Occipital lobe (tissue), 2 donors: ENCODE results near the gene ABHD2. TPM values are rescaled to one million over a fixed set of nuclear protein-coding genes. Genes with fewer than 3 reads are reported as not detected.
A peak's percentile ranks its signal among the peaks of the same experiment; 100 is the strongest.

Experiments used
- DNase-seq: peaks from one replicate; lab custom pipeline; 2025; lab: John Stamatoyannopoulos, UW
- total RNA-seq: library from RNA; depleted of rRNA; stranded (reverse); fragments of >200 nt; gene quantifications from one replicate; pipeline ENCODE4 v1.2.3, GENCODE V29; 2014

The ABHD2 gene
- total RNA-seq, 1 donor from 2014 or later, result 55.2 TPM

- no peak for DNase-seq
Measured at GRCh38 chr15:89163271-89164055, 75.2 kb downstream of the ABHD2 start.

- no peak for DNase-seq
Measured at GRCh38 chr15:89164712-89165211, 76.5 kb downstream of the ABHD2 start.

- DNase-seq, result no peak
Measured at GRCh38 chr15:89165677-89166076, 77.4 kb downstream of the ABHD2 start.

DNA sequence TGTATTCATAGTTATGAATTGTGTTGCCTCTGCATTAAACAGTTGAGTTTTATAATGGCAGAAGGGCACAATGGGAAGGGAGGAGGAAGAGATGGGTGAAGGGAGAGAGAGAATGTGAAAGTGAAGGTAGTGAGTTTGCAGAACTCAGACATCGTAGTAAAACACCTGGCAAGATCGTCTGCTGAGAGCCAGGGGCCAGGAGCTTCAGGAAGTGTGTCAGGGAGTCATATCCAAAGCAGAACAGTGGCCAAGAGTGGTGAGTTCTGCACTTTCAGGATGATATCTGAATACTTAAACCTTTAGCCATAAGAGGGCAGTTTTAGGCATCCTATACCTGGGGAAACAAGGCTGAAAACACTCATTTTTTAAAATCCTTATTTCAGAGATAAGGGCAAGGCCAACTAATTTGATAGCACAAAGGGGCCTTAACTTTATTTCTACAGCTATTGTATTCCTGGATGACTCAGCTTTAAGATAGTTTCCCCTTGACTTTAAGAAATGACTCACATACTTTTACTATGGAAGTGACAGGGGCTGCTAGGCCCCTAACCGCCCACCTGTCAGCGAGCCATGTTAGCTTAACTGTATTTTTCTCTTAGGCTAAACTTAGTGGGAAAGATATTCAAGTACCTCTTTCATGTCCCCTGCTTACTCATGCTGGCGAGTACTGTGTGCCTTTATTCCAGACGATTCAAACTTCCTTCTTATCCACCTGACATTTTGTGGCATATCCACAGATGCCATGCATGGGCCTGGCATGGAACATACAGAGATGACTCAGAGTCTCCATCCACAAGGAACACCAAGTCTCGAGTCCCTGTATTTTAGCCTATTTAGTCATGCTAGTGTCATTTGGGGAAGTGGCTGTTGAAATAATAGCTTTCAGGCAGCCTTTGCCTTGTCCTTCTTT is 79.3 kb downstream of the ABHD2 start:
- DNase-seq, result peak; percentile 37

DNA sequence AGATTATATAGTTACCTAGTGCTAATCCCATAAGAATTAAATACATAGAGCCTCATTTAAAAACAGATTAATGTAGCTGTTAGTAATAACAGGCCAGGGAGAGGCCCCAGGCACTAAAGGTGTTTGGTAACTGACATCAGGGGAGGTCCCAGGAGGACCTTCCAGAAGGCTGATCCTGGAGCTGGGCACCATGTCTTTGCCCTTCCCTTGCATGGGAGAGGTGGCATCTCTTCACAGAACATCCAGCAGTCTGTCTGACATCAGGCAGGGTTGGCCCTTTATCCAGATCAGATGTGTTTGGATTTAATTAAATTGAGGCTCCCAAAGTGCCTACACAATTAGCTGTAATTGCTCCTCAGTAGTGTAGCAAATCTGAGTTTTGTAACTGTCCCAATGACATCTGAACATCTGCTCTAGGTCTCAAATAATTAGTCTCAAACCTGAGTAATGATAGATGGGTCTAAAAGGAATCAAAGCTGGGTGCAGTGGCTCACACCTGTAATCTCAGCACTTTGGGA is 80.1 kb downstream of the ABHD2 start:
- no peak for DNase-seq

DNA sequence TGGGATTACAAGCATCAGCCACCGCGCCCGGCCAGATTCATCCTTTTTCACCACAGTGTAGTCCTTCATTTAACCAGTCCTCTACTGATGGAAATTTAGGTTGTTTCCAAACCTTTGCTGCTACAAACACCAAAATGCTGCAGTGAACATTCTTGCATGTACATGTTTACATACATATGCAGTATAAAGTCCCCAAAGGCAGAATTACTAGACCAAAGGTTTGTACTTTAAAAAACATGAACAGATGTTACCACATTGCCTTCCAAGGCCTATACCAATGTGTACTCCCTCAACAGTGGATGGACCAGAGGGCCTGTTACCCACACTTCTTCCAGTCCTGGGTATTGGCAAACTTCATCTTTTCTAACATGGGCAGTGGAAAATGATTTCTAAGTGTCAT is 82.1 kb downstream of the ABHD2 start:
- DNase-seq, result no peak

GRCh38 chr15:89171136-89172072 is 83.1 kb downstream of the ABHD2 start:
- no peak for DNase-seq

- DNase-seq, result no peak
Measured at GRCh38 chr15:89172921-89173320, 84.7 kb downstream of the ABHD2 start.

- no peak for DNase-seq
Measured at GRCh38 chr15:89174476-89174875, 86.2 kb downstream of the ABHD2 start.

GRCh38 chr15:89175617-89176191 is 87.4 kb downstream of the ABHD2 start:
- no peak for DNase-seq

GRCh38 chr15:89177116-89177515 is 88.9 kb downstream of the ABHD2 start:
- DNase-seq, result no peak

DNA sequence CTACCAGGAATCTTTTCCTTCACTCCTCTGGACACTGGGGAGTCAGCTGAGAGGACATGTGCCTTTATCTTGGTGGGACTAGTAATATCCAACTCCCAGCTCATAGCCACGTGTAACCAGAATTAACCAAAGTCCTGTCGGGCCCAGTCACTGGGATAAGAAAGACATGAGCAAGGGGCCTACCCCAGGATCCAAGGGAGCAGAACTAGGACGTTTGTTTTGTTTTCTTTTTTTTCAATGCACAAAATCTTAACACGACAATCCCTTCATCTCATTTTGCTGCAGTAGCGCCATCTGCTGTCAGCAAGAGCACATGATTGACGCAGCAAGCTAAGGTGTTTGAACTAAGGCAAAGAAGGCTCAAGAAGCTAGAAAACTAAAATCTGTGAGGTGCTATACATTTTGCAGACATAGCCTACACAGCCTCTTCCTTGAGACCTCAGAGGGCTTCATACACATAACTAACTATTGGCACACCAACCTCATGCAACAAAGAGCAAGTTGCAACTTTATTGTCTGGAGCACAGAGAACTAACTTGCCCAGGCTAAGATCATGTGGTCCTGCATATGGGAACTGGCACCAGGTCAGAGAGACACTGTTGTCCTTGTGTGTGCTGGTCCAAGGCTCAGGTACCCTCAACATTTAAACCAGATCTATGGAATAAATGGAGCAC is 89.5 kb downstream of the ABHD2 start:
- DNase-seq, result peak; percentile 30

- no peak for DNase-seq
Measured at GRCh38 chr15:89178307-89178977, 90.2 kb downstream of the ABHD2 start.

DNA sequence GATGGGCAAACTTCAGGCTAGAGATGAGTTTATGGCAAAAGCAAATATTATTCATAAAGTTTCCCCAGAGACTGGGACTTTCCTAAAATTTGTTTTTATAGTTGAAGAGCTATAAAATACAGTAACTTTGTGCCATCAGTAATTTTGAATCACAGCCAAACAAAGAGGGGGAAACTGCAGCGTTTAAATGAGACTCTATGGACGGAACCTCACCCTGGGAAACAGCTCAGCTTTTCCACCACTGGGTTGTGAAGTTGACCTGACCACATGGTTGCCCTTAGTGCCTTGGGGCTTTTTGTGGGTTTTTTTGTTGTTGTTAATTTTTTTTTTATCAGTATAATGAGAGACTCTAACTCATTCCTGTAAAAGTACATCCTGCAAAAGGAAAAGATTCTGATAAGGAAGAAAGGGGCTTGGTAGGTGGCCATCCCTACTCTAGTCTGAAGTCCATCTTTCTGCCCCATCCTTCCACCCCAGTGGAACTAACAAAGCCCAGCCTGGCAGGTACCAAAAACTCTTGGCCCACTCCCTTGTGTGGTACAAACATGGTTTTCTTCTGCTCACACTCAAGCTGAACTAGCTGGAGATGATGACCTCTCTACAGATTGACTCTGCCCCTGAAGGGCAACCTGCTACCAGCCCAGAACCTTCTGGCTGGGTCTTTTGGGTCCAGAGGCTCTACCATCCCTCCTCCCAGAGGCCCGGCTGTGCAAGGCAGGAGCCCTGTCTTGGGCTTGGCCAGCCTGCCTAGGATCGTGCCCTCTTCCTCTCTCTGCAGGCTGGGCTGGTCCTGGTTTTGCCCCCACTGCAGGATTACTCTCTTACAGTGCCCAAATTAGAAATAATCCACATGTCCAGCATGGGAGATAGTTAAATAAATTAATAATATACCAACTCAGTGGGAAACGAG is 92.0 kb downstream of the ABHD2 start:
- no peak for DNase-seq

- no peak for DNase-seq
Measured at GRCh38 chr15:89184357-89184756, 96.1 kb downstream of the ABHD2 start.

- DNase-seq, result no peak
Measured at GRCh38 chr15:89184886-89185526, 96.8 kb downstream of the ABHD2 start.

DNA sequence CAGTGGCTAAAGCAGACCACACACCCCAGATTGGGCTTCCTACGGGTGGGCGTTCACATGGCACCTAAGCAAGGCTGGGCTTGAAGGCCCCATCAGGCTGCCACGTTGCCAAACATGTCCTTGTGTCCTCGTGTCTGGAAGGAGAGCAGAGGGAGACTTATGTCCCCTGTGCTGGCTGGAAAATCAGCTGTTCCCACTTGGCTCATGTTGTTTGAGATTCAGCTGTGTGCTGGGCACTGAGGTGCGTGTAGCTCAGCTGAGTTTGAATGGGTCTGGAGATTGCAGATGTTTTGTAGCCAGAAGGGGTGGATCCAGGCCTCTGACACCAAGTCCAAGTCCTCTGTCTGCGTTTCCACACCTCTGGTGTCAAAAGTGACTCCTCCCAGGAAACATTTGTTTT is 98.5 kb downstream of the ABHD2 start:
- DNase-seq, result no peak
